Right atrium auricular region (tissue), 2 donors: ENCODE measurements around the gene MINDY1. TPM values are rescaled to one million over a fixed set of nuclear protein-coding genes. Genes with fewer than 3 reads are reported as not detected.
A peak's percentile ranks its signal among the peaks of the same experiment; 100 is the strongest.

Experiments
- DNase-seq: peaks from one replicate; pipeline ENCODE4 v3.0.0-alpha.2; 2019; ENCODE audit warnings: low spot score
- H3K27ac ChIP-seq, 2 donors: fragments of 200-600 bp; sonication (generic); 1 replicate in 1 of 2; 2 replicates in 1 of 2; pipeline ENCODE4 v1.5.1; 2016 to 2019
- H3K27me3 ChIP-seq, 2 donors: fragments of 200-600 bp; sonication (generic); one replicate each; pipeline versions ENCODE4 v1.5.1 to v1.6.0; 2017 to 2019
- H3K36me3 ChIP-seq: fragments of 200-600 bp; sonication (generic); one replicate; pipeline ENCODE4 v1.5.1; 2016
- H3K4me1 ChIP-seq, 2 donors: fragments of 200-600 bp; sonication (generic); one replicate each; pipeline versions ENCODE4 v1.5.1 to v1.6.0; 2017 to 2019
- H3K4me3 ChIP-seq, 2 donors: fragments of 200-600 bp; sonication (generic); 1 replicate in 1 of 2; 2 replicates in 1 of 2; pipeline ENCODE4 v1.5.1; 2017 to 2019; ENCODE audit warnings: mild to moderate bottlenecking in 1 of 2, moderate library complexity in 1 of 2
- H3K9me3 ChIP-seq, 2 donors: fragments of 200-600 bp; sonication (generic); one replicate each; pipeline ENCODE4 v1.5.1; 2019
- total RNA-seq, 2 donors: library from RNA; depleted of rRNA; stranded (reverse); fragments of >200 nt; gene quantifications; one replicate each; pipeline ENCODE4 v1.1.0, GENCODE V29; 2016
- TF ChIP-seq, protein P1 (sequence below), 2 donors: fragments of 200-600 bp; sonication (generic); IDR thresholded peaks; one replicate each; pipeline ENCODE4 v1.5.1; 2019; ENCODE audit warnings: antibody characterized with exemption in 2 of 2

The MINDY1 gene
- total RNA-seq, 2 donors from 2014 or later, result 62.2 to 72.3 TPM

GRCh38 chr1:150995460-150995859 lies 11.2 kb downstream of the MINDY1 start:
- H3K4me3 ChIP-seq, result no peak overlapping the region
- H3K27ac ChIP-seq, result peak overlapping the region; percentile 6 to 12
- no peaks in the 10 kb centered on the region for H3K9me3 ChIP-seq
- peaks cover 38% of the 10 kb centered on the region for H3K36me3 ChIP-seq
- TF ChIP-seq, protein P1, sequence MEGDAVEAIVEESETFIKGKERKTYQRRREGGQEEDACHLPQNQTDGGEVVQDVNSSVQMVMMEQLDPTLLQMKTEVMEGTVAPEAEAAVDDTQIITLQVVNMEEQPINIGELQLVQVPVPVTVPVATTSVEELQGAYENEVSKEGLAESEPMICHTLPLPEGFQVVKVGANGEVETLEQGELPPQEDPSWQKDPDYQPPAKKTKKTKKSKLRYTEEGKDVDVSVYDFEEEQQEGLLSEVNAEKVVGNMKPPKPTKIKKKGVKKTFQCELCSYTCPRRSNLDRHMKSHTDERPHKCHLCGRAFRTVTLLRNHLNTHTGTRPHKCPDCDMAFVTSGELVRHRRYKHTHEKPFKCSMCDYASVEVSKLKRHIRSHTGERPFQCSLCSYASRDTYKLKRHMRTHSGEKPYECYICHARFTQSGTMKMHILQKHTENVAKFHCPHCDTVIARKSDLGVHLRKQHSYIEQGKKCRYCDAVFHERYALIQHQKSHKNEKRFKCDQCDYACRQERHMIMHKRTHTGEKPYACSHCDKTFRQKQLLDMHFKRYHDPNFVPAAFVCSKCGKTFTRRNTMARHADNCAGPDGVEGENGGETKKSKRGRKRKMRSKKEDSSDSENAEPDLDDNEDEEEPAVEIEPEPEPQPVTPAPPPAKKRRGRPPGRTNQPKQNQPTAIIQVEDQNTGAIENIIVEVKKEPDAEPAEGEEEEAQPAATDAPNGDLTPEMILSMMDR (IDR thresholded peaks at IDR 0.05), result no peak
- H3K27me3 ChIP-seq, result no peaks in the 10 kb centered on the region
- peaks cover 0 to 11% of the 10 kb centered on the region in 2 donors for H3K4me1 ChIP-seq
- DNase-seq, result no peak

GRCh38 chr1:150994248-150994647 lies 12.5 kb downstream of the MINDY1 start:
- Histone ChIP-seq H3K27me3 (no peaks in the 10 kb centered on the region), H3K36me3 (peaks cover 26% of the 10 kb centered on the region), H3K4me3 (no peak overlapping the region), H3K4me1 (peaks cover 0 to 11% of the 10 kb centered on the region in 2 donors), H3K27ac (no peak overlapping the region), H3K9me3 (no peaks in the 10 kb centered on the region)
- TF ChIP-seq, protein P1 (IDR thresholded peaks at IDR 0.05), result no peak
- no peak for DNase-seq

- Histone ChIP-seq H3K27me3 (no peaks in the 10 kb centered on the region), H3K9me3 (no peaks in the 10 kb centered on the region), H3K36me3 (peaks cover 10% of the 10 kb centered on the region), H3K4me3 (no peak overlapping the region), H3K27ac (no peak overlapping the region), H3K4me1 (peaks cover 0 to 11% of the 10 kb centered on the region in 2 donors)
- DNase-seq, result no peak
- TF ChIP-seq, protein P1 (IDR thresholded peaks at IDR 0.05), result no peak
Observed at GRCh38 chr1:150992626-150993025, 14.1 kb downstream of the MINDY1 start.

- H3K27me3 ChIP-seq, result no peaks in the 10 kb centered on the region
- no peak overlapping the region for H3K4me3 ChIP-seq
- H3K27ac ChIP-seq, result no peak overlapping the region
- no peak for DNase-seq
- H3K36me3 ChIP-seq, result no peaks in the 10 kb centered on the region
- TF ChIP-seq, protein P1 (IDR thresholded peaks at IDR 0.05), result no peak
- H3K4me1 ChIP-seq, result no peaks in the 10 kb centered on the region
- H3K9me3 ChIP-seq, result no peaks in the 10 kb centered on the region
Observed at GRCh38 chr1:150987924-150988323, 18.8 kb downstream of the MINDY1 start.

- Histone ChIP-seq H3K4me3 (no peak overlapping the region), H3K27ac (no peak overlapping the region), H3K36me3 (no peaks in the 10 kb centered on the region), H3K4me1 (no peaks in the 10 kb centered on the region), H3K9me3 (no peaks in the 10 kb centered on the region), H3K27me3 (no peaks in the 10 kb centered on the region)
- TF ChIP-seq, protein P1 (IDR thresholded peaks at IDR 0.05), result no peak
- no peak for DNase-seq
Observed at GRCh38 chr1:150985179-150985825, 21.4 kb downstream of the MINDY1 start.
